LNCAP (cell line): ENCODE measurements around the gene SGMS1.
A peak's percentile ranks its signal among the peaks of the same experiment; 100 is the strongest.

ENCODE experiments used
- TF ChIP-seq, protein P1 (sequence below): fragments of 450-650 bp; IDR thresholded peaks from 2 replicates; pipeline ENCODE4 v1.5.1; 2017; ENCODE audit warnings: mild to moderate bottlenecking

SGMS1 gene

DNA sequence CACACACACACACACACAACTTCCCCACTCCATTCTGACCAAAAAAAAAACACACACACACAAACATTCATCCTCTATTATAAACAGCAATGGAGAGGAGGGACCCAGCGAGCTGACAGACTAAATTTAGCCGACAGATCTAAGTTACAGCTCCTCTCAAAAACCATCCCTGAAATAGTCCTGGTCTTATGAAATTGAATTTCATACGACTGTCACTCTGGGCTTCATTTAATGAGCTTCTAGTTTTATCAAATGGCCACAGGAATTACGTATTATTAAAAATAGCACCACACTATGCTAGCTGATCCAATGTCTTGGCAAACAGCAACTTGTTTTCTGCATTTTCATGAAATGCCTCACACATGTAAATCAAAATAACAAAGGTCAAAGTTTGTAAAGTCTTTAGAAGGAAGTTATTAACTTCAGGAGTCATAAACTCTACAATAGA lies 241.2 kb downstream of the SGMS1 start:
- TF ChIP-seq, protein P1, sequence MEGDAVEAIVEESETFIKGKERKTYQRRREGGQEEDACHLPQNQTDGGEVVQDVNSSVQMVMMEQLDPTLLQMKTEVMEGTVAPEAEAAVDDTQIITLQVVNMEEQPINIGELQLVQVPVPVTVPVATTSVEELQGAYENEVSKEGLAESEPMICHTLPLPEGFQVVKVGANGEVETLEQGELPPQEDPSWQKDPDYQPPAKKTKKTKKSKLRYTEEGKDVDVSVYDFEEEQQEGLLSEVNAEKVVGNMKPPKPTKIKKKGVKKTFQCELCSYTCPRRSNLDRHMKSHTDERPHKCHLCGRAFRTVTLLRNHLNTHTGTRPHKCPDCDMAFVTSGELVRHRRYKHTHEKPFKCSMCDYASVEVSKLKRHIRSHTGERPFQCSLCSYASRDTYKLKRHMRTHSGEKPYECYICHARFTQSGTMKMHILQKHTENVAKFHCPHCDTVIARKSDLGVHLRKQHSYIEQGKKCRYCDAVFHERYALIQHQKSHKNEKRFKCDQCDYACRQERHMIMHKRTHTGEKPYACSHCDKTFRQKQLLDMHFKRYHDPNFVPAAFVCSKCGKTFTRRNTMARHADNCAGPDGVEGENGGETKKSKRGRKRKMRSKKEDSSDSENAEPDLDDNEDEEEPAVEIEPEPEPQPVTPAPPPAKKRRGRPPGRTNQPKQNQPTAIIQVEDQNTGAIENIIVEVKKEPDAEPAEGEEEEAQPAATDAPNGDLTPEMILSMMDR: no peak

DNA sequence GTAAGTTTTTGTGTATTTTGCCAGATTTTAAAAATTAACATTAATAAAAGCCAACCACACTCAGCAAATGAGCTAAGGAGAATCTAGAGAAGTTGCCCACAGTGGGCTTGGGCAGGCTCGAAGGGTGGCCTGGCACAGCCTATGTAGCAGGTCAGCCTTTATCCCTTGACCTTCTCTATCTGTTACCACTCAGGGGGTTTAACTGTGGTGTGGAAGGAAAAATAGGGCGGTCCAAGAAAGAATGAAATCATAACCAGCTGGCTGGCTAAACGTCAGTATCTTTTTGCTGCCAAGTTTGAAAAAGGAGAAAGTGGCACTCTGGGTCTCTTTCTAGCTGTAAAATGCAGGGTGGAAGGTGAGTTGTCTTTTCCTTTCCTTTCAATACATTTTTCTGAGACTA lies 242.1 kb downstream of the SGMS1 start:
- TF ChIP-seq, protein P1: no peak

DNA sequence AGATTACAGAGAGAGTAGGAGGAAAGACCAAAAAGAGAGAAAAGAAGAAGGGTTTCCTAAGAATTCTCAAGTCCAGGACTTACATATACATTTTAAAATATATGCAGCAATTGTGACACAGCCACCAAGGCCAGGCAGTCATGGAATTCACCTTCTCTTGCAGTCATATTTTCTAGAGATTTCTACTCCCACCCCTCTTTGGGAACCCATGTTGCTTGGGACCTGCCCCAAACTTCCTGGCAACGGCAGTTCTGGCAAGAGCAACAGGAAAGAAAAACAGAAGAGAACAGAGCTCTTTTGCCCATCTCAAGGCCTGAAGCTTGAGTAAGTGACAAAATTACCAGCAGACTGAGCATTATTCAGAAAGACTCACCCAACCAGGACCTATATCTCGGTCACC lies 244.1 kb downstream of the SGMS1 start:
- TF ChIP-seq, protein P1: no peak

DNA sequence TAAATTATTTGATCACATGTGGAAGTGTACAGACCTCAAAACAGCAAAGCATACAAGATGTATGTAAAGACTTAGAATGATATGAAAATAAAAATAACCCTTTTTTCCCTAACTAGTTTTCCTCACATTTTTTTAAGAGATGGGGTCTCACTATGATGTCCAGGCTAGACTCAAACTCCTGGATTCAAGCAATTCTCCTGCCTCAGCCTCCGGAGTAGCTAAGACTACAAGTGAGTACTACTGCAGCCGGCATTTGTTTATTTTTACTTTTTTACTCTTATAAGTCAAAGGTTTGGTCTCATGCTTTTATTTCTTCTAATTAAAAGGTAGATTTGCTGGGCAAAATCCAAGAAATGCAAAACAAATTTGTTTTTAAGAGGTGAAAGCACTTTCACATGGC lies 248.0 kb downstream of the SGMS1 start:
- TF ChIP-seq, protein P1: no peak

DNA sequence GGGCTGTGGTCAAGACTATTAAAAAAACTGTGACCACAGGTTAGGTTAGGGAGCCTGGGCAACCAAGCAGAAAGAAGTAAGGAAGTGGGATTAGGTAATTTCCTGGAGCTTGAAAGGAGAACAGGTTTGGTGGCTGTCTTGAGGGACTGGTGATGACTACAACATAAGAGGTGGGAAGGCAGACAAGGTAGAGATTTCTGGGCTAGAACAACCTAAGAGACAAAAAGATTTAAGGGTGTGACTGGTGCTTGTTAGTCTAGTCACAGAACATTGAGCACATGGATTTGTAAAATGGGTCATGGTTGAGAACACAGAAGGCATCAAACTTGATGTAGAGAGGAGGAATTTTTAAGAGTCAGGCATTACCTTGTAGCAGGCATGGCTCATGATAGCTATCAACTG lies 248.7 kb downstream of the SGMS1 start:
- TF ChIP-seq, protein P1: no peak

DNA sequence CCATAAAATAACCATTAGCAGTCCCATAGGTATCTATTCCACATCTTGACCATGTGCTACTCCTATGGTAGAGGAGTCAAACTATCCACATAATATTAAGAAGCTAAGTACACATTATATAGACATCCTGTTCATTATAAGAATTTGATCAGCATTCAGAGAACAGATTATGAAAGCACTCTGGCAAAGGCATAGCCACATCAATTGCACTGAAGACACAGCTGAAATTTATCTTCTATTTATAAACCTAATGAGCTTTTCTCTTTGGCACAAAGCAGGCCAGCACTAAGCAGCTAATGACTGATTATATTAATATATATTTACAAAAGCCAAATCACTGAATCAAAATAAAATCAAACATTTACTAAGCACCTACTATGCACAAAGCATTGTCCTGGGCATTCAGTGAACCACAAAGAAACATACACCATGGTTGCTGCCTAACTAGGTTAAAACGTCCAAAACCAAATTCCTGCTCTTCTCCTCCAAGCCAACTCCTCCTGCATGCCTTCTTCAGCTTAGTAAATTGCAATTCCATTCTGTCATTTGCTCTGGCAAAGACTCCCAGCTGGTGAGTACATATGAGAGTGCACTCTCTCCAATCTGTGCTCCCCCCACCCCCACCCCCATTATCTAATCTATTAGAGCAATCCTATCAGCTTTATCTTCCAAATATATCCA lies 249.8 kb downstream of the SGMS1 start:
- TF ChIP-seq, protein P1: no peak

DNA sequence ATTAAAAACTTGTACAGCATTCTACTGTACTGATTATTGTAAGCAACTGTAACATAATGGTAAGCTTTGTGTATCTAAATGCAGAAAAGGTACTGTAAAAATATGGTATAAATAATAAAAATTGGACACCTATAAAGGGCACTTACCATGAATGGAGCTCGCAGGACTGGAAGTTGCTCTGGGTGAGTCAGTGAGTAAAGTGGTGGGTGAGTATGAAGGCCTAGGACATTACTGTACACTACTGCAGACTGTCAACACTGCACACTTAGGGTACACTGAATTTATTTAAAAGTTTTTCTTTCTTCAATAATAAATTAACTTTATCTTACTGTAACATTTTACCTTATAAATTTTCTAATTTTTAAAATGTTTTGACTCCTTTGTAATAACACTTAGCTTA lies 253.8 kb downstream of the SGMS1 start:
- TF ChIP-seq, protein P1: no peak

DNA sequence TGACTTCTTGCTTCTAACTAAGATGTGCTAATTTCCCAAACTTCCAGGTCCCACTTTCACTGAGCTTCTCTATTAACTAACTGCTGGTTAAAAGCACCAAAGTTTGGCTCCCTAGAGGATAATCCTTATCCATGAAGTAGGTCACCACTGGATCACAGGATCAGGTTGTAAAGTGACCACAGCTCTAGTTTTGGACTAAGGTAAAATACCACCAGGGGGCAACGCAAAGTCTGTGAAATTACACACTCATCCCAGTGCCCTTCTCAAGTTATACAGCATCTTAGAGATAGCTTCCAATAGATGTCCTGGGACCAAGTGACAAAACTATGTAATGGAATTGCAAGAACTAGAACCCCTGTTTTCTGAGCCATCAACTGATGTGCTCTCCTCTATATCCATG lies 256.0 kb downstream of the SGMS1 start:
- TF ChIP-seq, protein P1: peak; percentile 49; the same call in 1 of the 2 replicates
